GM23248 (cell line): ENCODE data around the gene RAD51B.

Experiments used
- EZH2 ChIP-seq: fragments of 200-600 bp; sonication (generic); IDR thresholded peaks from 2 replicates; pipeline ENCODE4 v1.6.1; 2018; ENCODE audit warnings: antibody characterized with exemption, mild to moderate bottlenecking; ENCODE audit not compliant: insufficient read depth, poor library complexity, severe bottlenecking
- EZH2phosphoT487 ChIP-seq: fragments of 200-600 bp; sonication (generic); IDR thresholded peaks from 2 replicates; pipeline ENCODE4 v1.6.1; 2018; ENCODE audit warnings: antibody characterized with exemption, moderate library complexity, mild to moderate bottlenecking, low read depth; ENCODE audit not compliant: insufficient read depth

DNA sequence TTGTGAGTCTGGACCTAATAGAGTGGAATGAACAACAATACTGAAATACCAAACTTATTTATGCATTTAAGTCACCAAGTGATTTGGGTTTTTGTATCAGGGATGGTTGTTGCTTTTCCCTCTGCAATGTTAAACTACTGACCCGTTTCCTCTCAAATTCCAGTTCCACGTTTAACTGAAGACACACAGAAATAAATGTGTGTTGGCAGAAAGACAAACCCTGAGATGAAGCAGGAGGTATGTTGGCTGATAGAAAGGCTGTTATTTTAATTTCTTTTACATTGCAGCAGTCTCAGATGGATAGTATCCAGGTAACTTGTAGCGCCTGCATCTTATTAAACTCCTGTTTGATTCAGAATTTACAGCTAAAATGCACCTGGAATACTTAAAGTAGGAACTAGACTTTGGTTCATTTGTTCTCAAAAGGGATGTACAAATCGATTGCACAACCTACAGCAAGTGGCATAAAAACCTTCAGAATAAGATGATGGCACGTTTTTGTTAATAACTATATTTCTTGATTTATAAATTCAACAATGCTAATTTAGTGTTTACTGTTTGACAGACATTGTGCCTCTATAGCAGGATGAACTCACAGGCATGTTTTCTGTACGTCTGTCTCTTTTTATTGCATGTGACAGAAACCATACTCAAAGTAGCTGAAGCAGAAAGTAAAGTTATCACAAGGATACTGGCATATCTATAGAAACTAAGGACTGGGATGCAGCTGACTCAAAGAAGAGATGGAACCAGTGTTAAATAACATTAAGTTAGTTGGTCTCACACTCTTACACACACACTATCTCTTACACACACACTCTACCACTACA, 567.6 kb downstream of the RAD51B start:
- no peak for TF ChIP-seq EZH2
- no peak for TF ChIP-seq EZH2phosphoT487
